ENCODE data around the gene DNAJC22.

The DNAJC22 gene

GRCh38 chr12:49346659-49347310 is at the start of gene DNAJC22:
DNAJC22 (plus strand) TSS chr12:49346888; CDS start chr12:49348873, 1,985 bp downstream.
- Histone ChIP-seq H3K4me2 (ENCODE audit: low read length) (peak within 1 kb of the TSS; percentile 59), H2AFZ (peak within 1 kb of the TSS; percentile 44), H3K79me2 (no peaks in the 10 kb centered on the region), H3K4me1 (peaks cover 28% of the 10 kb centered on the region), H3K4me3 (ENCODE audit: low read depth, low read length) (peak within 1 kb of the TSS; percentile 44), H3K27me3 (ENCODE audit: control insufficient read depth, insufficient read depth, low read length) (no peaks in the 10 kb centered on the region), H3K9ac (no peak within 1 kb of the TSS), H3K36me3 (ENCODE audit: control insufficient read depth, insufficient read depth, low read length) (no peaks in the 10 kb centered on the region), H3K27ac (no peak within 1 kb of the TSS), H3K9me3 (ENCODE audit: control insufficient read depth, low read length) (no peaks in the 10 kb centered on the region)
- no peak for TF ChIP-seq CTCF (IDR thresholded peaks at IDR 0.05)

GRCh38 chr12:49297695-49298060 is 49.0 kb upstream of the DNAJC22 start:
- Histone ChIP-seq H3K4me1 (peaks cover 6% of the 10 kb centered on the region), H3K36me3 (ENCODE audit: control insufficient read depth, insufficient read depth, low read length) (no peaks in the 10 kb centered on the region), H3K9me3 (ENCODE audit: control insufficient read depth, low read length) (no peaks in the 10 kb centered on the region), H3K27me3 (ENCODE audit: control insufficient read depth, insufficient read depth, low read length) (no peaks in the 10 kb centered on the region), H2AFZ (peak overlapping the region; percentile 86), H3K4me3 (ENCODE audit: low read depth, low read length) (no peak overlapping the region), H3K4me2 (ENCODE audit: low read length) (no peak overlapping the region), H3K27ac (no peak overlapping the region), H3K9ac (no peak overlapping the region), H3K79me2 (no peaks in the 10 kb centered on the region)
- TF ChIP-seq CTCF (IDR thresholded peaks at IDR 0.05) = no peak

- H3K4me2 ChIP-seq (ENCODE audit: low read length) = no peak overlapping the region
- no peaks in the 10 kb centered on the region for H3K9me3 ChIP-seq (ENCODE audit: control insufficient read depth, low read length)
- H3K9ac ChIP-seq = no peak overlapping the region
- no peak overlapping the region for H3K27ac ChIP-seq
- H3K36me3 ChIP-seq (ENCODE audit: control insufficient read depth, insufficient read depth, low read length) = no peaks in the 10 kb centered on the region
- H3K4me3 ChIP-seq (ENCODE audit: low read depth, low read length) = no peak overlapping the region
- H3K27me3 ChIP-seq (ENCODE audit: control insufficient read depth, insufficient read depth, low read length) = no peaks in the 10 kb centered on the region
- TF ChIP-seq CTCF (IDR thresholded peaks at IDR 0.05) = peak; percentile 27
- peaks cover 6% of the 10 kb centered on the region for H3K4me1 ChIP-seq
- no peaks in the 10 kb centered on the region for H3K79me2 ChIP-seq
- H2AFZ ChIP-seq = no peak overlapping the region
These were observed 48.5 kb upstream of the DNAJC22 start for GRCh38 chr12:49298160-49298559.

GRCh38 chr12:49301760-49302159 is 44.9 kb upstream of the DNAJC22 start:
- Histone ChIP-seq H2AFZ (no peak overlapping the region), H3K4me3 (ENCODE audit: low read depth, low read length) (no peak overlapping the region), H3K36me3 (ENCODE audit: control insufficient read depth, insufficient read depth, low read length) (no peaks in the 10 kb centered on the region), H3K9me3 (ENCODE audit: control insufficient read depth, low read length) (no peaks in the 10 kb centered on the region), H3K4me2 (ENCODE audit: low read length) (no peak overlapping the region), H3K9ac (no peak overlapping the region), H3K27ac (no peak overlapping the region), H3K79me2 (no peaks in the 10 kb centered on the region), H3K4me1 (peaks cover 3% of the 10 kb centered on the region), H3K27me3 (ENCODE audit: control insufficient read depth, insufficient read depth, low read length) (no peaks in the 10 kb centered on the region)
- TF ChIP-seq CTCF (IDR thresholded peaks at IDR 0.05) = no peak

GRCh38 chr12:49304161-49304560 is 42.5 kb upstream of the DNAJC22 start:
- H3K9me3 ChIP-seq (ENCODE audit: control insufficient read depth, low read length) = no peaks in the 10 kb centered on the region
- no peaks in the 10 kb centered on the region for H3K27me3 ChIP-seq (ENCODE audit: control insufficient read depth, insufficient read depth, low read length)

More at GRCh38 chr12:49304161-49304560, 42.5 kb upstream of the DNAJC22 start:
- Histone ChIP-seq H3K79me2 (no peaks in the 10 kb centered on the region), H3K9ac (no peak overlapping the region), H3K4me3 (ENCODE audit: low read depth, low read length) (no peak overlapping the region), H2AFZ (no peak overlapping the region), H3K4me1 (no peaks in the 10 kb centered on the region), H3K27ac (no peak overlapping the region), H3K4me2 (ENCODE audit: low read length) (no peak overlapping the region), H3K36me3 (ENCODE audit: control insufficient read depth, insufficient read depth, low read length) (no peaks in the 10 kb centered on the region)
- no peak for TF ChIP-seq CTCF (IDR thresholded peaks at IDR 0.05)
